Osteoblast (primary cell): Measurements from ENCODE around the gene AKAP13. TPM values are rescaled to one million over a fixed set of nuclear protein-coding genes. Genes with fewer than 3 reads are reported as not detected.
A peak's percentile ranks its signal among the peaks of the same experiment; 100 is the strongest.

Source experiments
- DNase-seq: peaks from one replicate; pipeline ENCODE4 v3.0.0; 2011; ENCODE audit warnings: low spot score, mixed read lengths; ENCODE audit not compliant: insufficient read length; ENCODE audit errors: missing footprints
- H2AFZ ChIP-seq: 2 replicates; pipeline ENCODE4 v1.6.0; 2011; ENCODE audit warnings: mild to moderate bottlenecking, low read length
- H3K27ac ChIP-seq: 2 replicates; pipeline ENCODE4 v1.5.1; 2011; ENCODE audit warnings: mild to moderate bottlenecking, low read depth, low read length, moderate library complexity
- H3K27me3 ChIP-seq: 2 replicates; pipeline ENCODE4 v1.6.0; 2012; ENCODE audit warnings: mild to moderate bottlenecking, control low read depth, inconsistent platforms, low read length, moderate library complexity; ENCODE audit not compliant: insufficient read depth
- H3K36me3 ChIP-seq: 2 replicates; pipeline ENCODE4 v1.5.1; 2011; ENCODE audit warnings: mild to moderate bottlenecking, low read length, control low read depth, moderate library complexity; ENCODE audit not compliant: insufficient read depth
- H3K4me1 ChIP-seq: 2 replicates; pipeline ENCODE4 v1.5.1; 2011; ENCODE audit warnings: mild to moderate bottlenecking, low read length, control low read depth, moderate library complexity; ENCODE audit not compliant: insufficient read depth
- H3K4me2 ChIP-seq: 2 replicates; pipeline ENCODE4 v1.6.0; 2011; ENCODE audit warnings: mild to moderate bottlenecking, low read length; ENCODE audit not compliant: insufficient read depth
- H3K4me3 ChIP-seq: fragments of 200-600 bp; sonication (generic); 3 replicates; pipeline ENCODE4 v1.5.1; 2012; ENCODE audit warnings: mild to moderate bottlenecking, low read length, inconsistent platforms; ENCODE audit not compliant: insufficient read depth
- H3K79me2 ChIP-seq: 2 replicates; pipeline ENCODE4 v1.6.0; 2012; ENCODE audit warnings: mild to moderate bottlenecking, low read length, control low read depth, inconsistent platforms; ENCODE audit not compliant: insufficient read depth
- H3K9me3 ChIP-seq: 2 replicates; pipeline ENCODE4 v1.5.1; 2011; ENCODE audit warnings: low read depth, low read length, control low read depth
- H4K20me1 ChIP-seq: 2 replicates; pipeline ENCODE4 v1.6.0; 2012; ENCODE audit warnings: mild to moderate bottlenecking, low read length, control low read depth; ENCODE audit not compliant: insufficient read depth
- CTCF ChIP-seq: IDR thresholded peaks from 2 replicates; pipeline ENCODE4 v1.5.1; 2011; ENCODE audit warnings: mild to moderate bottlenecking, low read depth, low read length, moderate library complexity; ENCODE audit errors: extremely low read depth
- total RNA-seq: library from RNA; depleted of rRNA; stranded (reverse); fragments of >200 nt; gene quantifications from 2 replicates; pipeline ENCODE4 v1.2.3, GENCODE V29; 2012

AKAP13 gene
- total RNA-seq, 1 donor: 77.1 TPM

DNA sequence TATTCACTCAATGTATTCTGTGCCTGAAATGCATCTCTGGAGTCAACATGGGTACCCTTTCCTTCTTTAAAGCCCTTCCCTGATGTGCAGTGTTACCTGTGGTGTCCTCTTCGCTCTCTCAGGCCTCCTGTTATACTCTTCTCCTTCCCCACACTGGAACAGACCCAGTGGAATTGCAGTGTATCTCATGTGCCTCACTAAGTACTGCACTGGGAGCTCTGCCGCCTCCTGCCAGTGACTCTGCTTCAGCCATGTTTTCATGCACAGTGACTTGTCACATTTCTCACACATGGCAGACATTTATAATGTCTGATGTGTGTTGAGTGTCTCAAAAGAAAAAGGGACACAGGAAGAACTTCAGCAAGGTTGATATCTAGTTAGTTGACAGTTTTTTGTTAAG, 223.3 kb downstream of the AKAP13 start:
- no peak for DNase-seq
- no peaks in the 10 kb centered on the region for H3K27me3 ChIP-seq
- no peak overlapping the region for H2AFZ ChIP-seq
- H3K79me2 ChIP-seq: peaks cover 2% of the 10 kb centered on the region
- no peak overlapping the region for H3K4me2 ChIP-seq
- no peaks in the 10 kb centered on the region for H3K9me3 ChIP-seq
- H3K4me3 ChIP-seq: no peak overlapping the region
- TF ChIP-seq CTCF: no peak
- no peaks in the 10 kb centered on the region for H4K20me1 ChIP-seq
- H3K36me3 ChIP-seq: no peaks in the 10 kb centered on the region
- H3K4me1 ChIP-seq: peaks cover 17% of the 10 kb centered on the region
- H3K27ac ChIP-seq: no peak overlapping the region

DNA sequence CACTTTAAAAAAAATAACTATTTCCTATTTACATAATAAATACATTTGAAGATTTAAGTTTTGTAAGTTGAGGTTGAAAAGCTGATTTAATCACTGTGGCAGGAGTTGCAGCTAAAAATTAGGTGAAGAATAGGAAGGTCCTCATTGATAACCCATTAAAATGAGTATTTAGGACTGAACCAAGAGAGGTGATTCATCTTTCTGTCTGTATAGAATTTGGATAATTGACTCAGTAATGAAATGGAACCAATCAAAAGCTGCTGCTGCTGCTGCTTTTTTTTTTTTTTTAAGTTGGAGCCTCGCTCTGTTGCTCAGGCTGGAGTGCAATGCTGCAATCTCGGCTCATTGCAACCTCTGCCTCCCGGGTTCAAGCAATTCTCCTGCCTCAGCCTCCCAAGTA, 223.8 kb downstream of the AKAP13 start:
- H3K27me3 ChIP-seq: no peaks in the 10 kb centered on the region
- H3K9me3 ChIP-seq: no peaks in the 10 kb centered on the region
- H3K4me1 ChIP-seq: peaks cover 17% of the 10 kb centered on the region
- no peak for TF ChIP-seq CTCF
- no peak overlapping the region for H3K4me3 ChIP-seq
- no peak overlapping the region for H3K4me2 ChIP-seq
- no peak overlapping the region for H3K27ac ChIP-seq
- no peak overlapping the region for H2AFZ ChIP-seq
- no peak for DNase-seq
- no peaks in the 10 kb centered on the region for H4K20me1 ChIP-seq
- no peaks in the 10 kb centered on the region for H3K36me3 ChIP-seq
- peaks cover 4% of the 10 kb centered on the region for H3K79me2 ChIP-seq

DNA sequence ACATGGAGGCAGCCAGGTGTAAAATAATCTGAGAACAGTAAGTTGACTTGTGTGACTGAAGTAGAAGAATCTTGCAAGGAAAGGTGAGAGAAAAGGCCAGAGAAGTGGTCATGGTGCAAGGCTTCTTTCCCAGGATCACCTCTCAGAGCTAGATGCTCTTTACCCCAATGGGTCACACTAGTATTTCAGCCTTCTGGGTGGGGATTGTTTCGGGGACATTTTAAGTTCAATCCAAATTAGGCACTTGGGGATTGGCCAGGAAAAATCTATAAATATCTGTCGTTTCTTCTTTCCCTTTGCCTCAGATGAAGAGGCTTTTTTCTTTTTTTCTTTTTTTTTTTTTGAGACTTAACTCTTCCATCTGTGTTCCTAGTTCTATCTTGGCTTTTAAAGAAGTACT, 226.3 kb downstream of the AKAP13 start:
- H3K4me1 ChIP-seq: peaks cover 17% of the 10 kb centered on the region
- no peaks in the 10 kb centered on the region for H3K27me3 ChIP-seq
- no peak overlapping the region for H3K4me3 ChIP-seq
- no peaks in the 10 kb centered on the region for H3K9me3 ChIP-seq
- DNase-seq: no peak
- no peak for TF ChIP-seq CTCF
- H3K79me2 ChIP-seq: peaks cover 10% of the 10 kb centered on the region
- no peaks in the 10 kb centered on the region for H4K20me1 ChIP-seq
- peak overlapping the region; percentile 77 for H3K27ac ChIP-seq
- no peaks in the 10 kb centered on the region for H3K36me3 ChIP-seq
- H3K4me2 ChIP-seq: peak overlapping the region; percentile 26
- H2AFZ ChIP-seq: no peak overlapping the region

DNA sequence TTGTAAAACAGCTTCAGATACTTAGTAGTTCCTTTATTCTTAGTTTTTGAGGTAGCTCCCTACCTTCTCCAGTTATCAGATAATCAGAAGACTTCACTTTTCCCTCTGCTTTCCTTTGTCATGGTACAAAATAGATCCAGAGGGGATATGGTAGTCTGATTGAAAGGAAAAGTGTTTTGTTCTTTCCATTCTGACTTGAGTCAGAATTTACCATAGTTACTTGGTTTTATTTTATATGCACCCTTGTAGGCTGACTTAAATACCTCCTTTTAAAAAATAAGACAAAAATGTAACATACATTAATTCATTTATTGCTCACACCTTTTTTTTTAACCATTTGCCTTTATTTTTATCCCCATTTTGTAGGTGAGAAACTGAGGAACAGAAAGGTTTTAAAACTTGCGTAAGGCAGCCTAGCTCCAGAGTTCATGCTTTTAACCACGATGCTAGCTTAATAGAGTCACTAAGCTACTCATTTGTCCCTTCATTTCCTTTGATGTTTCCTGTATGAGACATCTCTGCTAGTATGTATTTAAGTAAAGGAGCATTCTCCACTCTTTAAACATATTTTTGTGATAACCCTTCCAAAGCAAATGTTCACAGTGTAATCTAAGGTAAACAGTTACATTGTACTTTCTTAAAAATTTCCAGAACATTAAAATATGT, 226.9 kb downstream of the AKAP13 start:
- no peak overlapping the region for H3K4me3 ChIP-seq
- no peak for DNase-seq
- no peaks in the 10 kb centered on the region for H3K9me3 ChIP-seq
- peaks cover 10% of the 10 kb centered on the region for H3K79me2 ChIP-seq
- peaks cover 17% of the 10 kb centered on the region for H3K4me1 ChIP-seq
- no peaks in the 10 kb centered on the region for H4K20me1 ChIP-seq
- no peaks in the 10 kb centered on the region for H3K27me3 ChIP-seq
- peak overlapping the region; percentile 77 for H3K27ac ChIP-seq
- no peaks in the 10 kb centered on the region for H3K36me3 ChIP-seq
- no peak for TF ChIP-seq CTCF
- H3K4me2 ChIP-seq: peak overlapping the region; percentile 26
- H2AFZ ChIP-seq: no peak overlapping the region
